PC-3 (cell line): ENCODE data around the gene SDSL.

Source experiments
- CTCF ChIP-seq: fragments of 300-600 bp; sonication (generic); conservative IDR thresholded peaks from 2 replicates; pipeline ENCODE4 v1.5.1; 2017; ENCODE audit warnings: antibody characterized with exemption, low read depth, mild to moderate bottlenecking, low read length
- EZH2 ChIP-seq: fragments of 300-600 bp; sonication (generic); IDR thresholded peaks from one replicate; pipeline ENCODE4 v1.6.1; 2017; ENCODE audit warnings: antibody characterized with exemption, mild to moderate bottlenecking, low read length; ENCODE audit not compliant: unreplicated experiment

- no peak for TF ChIP-seq EZH2
- TF ChIP-seq CTCF: no peak
These were observed 13.4 kb upstream of the SDSL start for GRCh38 chr12:113408756-113409298.
